ENCODE results near the gene NDUFB4. TPM values are rescaled to one million over a fixed set of nuclear protein-coding genes. Genes with fewer than 3 reads are reported as not detected.

The NDUFB4 gene
- total RNA-seq, 1 experiment from 2014 or later, result 161 TPM

- H2AFZ ChIP-seq (ENCODE audit: low read depth, low read length, poor library complexity, severe bottlenecking), result peak overlapping the region; percentile 97
Observed at GRCh38 chr3:120561251-120562045, 34.7 kb upstream of the NDUFB4 start.

More at GRCh38 chr3:120561251-120562045, 34.7 kb upstream of the NDUFB4 start:
- Histone ChIP-seq H3K79me2 (ENCODE audit: insufficient read depth, low read length) (no peaks in the 10 kb centered on the region), H3K27ac (ENCODE audit: low read depth, low read length) (no peak overlapping the region), H3K4me1 (ENCODE audit: control insufficient read depth in 1 of 2, insufficient read depth in 2 of 2, low read length in 2 of 2) (peaks cover 15 to 35% of the 10 kb centered on the region in 2 experiments), H3K9me2 (ENCODE audit: insufficient read depth) (no peaks in the 10 kb centered on the region), H3K4me2 (ENCODE audit: low read length) (peak overlapping the region; percentile 72), H3K9ac (ENCODE audit: low read length) (no peak overlapping the region), H3K9me3 (ENCODE audit: control insufficient read depth in 1 of 2, insufficient read depth in 1 of 2, low read depth in 1 of 2, low read length in 2 of 2) (no peaks in the 10 kb centered on the region), H3K27me3 (ENCODE audit: insufficient read depth, low read length) (no peaks in the 10 kb centered on the region), H3K4me3 (replicated peaks in 1 of 2; ENCODE audit: low read depth in 1 of 2, low read length in 2 of 2) (no peak overlapping the region), H3K36me3 (ENCODE audit: control insufficient read depth in 1 of 2, insufficient read depth in 2 of 2, low read length in 2 of 2) (no peaks in the 10 kb centered on the region), H4K20me1 (ENCODE audit: insufficient read depth) (no peaks in the 10 kb centered on the region)
- ATAC-seq (peak; percentile 64), DNase-seq (ENCODE audit: low read depth, low spot score) (peak; percentile 56)
- TF ChIP-seq RAD21 (IDR thresholded peaks at IDR 0.05; ENCODE audit: low read depth) (peak; percentile 88), CTCF (IDR thresholded peaks at IDR 0.05 in 2 of 3, conservative IDR thresholded peaks at IDR 0.05 in 1 of 3; ENCODE audit: borderline replicate concordance in 1 of 3, insufficient read depth in 1 of 3, low read depth in 2 of 3, low read length in 2 of 3) (peak; percentile 82 to 95 (median 85); a peak in 5 of 6 replicates), SRF (IDR thresholded peaks at IDR 0.05; ENCODE audit: low read depth) (no peak)
- no TSS peak for BruUV-seq (replicated peaks)
- ChIA-PET RAD21 (ENCODE audit: low non-redundant PET in 1 of 2, low total read pairs in 2 of 2, uncharacterized antibody in 2 of 2, unreplicated experiment in 2 of 2) (interaction anchor here in 1 of 2 experiments (0.6 kb wide), 1 partner anchor 967 kb away, joined by 3 read pairs; no protein-coding TSS in a partner anchor), POLR2A (no interaction called here), CTCF (interaction anchor here (0.6 to 5.9 kb wide), 7 partner anchors 34 to 317 kb away, joined by 3 to 157 read pairs (median 3); partner anchors contain the start of gene NDUFB4)
- intact Hi-C loops (cut with micrococcal nuclease), result loop anchor here (1.0 kb wide), 3 partner anchors 234 to 968 kb away; no protein-coding TSS in a partner anchor
